NCI-H1930 (cell line): ENCODE results near the gene ZNF169.
"Not testable (repeated sequence)": the region's sequence is repeated elsewhere in the genome, so short reads cannot be mapped to it uniquely, and the experiment has no call there.

Experiments
- DNase-seq, 2 experiments: peaks; one replicate each; lab custom pipeline; 2025; lab: John Stamatoyannopoulos, UW

Gene ZNF169

DNA sequence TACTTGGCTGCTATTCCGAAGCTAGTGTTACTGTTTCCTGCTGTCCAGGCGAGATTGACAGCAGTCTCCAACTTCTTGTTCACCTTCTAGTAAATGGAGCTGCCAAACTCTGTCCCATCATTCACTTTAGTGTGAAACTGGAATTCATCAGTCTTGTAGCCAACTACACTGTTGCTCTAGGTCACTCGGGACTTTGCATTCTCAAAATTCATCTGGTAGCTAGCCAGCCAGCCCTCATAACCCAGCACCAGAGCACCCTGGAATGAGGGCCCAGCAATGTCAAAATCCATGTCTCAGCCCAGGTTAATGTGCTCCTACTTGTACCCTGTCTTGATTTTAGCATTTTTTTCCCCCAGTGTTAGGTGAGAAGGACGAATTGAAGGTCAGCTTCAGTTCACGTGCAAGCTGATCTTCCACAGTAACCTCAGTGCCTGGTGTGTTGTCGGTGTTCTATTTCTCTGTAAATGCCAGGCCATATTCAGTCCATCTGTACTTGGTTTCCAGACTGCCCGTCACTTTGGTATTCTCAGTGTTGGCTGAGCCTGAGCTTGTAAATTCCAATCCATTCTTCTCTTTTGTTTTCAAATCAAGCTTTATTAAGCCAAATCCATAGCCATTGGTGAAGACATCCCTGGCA, 28.9 kb downstream of the ZNF169 start:
- DNase-seq, result no peak

- no peak for DNase-seq
These were observed 30.6 kb downstream of the ZNF169 start for GRCh38 chr9:94289691-94290090.

DNA sequence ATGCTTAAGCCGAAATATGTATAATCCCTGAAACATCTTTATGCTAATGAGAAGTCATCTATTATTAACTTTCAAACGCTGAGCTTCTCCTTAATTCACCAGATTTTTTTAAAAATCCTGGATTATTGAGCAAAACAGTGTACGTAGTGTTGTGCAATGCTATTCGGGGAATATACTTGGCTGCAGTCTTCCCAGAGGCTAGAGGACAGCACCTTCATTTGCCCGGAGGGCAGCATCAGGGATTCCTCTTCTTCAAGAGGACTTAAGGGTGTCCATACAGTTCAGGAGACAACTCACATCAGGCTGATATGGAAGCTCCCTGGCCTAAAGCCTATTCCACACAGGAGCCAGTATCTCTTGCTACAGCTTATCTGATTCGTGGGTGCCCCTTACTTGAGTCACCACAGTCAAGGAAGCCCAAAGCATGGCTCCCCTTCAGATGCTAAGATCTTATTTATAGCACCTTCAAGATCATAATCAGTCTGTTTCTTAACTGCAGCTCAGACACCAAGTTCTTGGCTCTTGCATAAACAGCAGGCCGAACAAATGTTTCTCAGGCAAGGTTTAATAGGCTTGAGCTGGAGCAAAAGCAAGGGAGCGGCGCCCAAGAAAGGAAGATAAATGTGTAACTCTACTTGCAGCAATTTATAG, 40.0 kb downstream of the ZNF169 start:
- DNase-seq, result no peak

- no peak for DNase-seq
These were observed 41.6 kb downstream of the ZNF169 start for GRCh38 chr9:94300470-94301301.

DNA sequence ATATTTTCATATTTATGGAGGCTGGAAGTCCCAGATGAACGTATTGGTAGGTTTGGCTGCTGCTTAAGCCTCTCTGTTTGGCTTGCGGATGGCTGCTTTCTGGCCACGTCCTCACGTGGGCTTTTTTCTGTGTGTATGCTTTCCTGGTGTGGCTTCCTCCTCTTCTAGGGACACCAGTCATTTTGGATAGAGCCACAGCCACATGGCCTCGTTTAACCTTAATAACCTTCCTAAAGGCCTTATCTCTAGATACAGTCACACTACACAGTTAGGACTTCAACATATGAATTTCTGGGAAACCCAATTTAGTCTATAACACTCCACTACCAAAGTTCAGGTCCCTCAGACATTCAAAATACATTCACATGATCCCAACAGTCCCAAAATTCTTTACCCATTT, 42.5 kb downstream of the ZNF169 start:
- no peak for DNase-seq

DNA sequence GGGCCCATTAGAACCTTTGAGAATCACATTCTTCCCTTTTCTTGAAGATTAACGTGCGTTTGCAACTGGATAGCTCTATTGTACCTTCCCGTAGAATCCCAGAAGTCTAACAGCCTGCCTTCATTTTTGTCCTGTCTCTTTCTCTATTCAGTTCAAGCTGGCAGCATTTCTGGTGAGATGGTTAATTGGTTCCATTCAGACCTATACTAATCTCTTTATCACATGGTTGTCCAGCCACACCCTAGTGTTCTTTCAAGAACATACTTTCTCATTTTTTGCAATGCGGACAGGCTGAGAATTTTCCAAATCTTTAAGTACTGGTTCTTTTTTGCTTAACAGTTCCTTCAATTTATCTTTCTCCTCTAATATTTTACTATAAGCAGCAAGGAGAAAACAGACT, 43.3 kb downstream of the ZNF169 start:
- no peak for DNase-seq

DNA sequence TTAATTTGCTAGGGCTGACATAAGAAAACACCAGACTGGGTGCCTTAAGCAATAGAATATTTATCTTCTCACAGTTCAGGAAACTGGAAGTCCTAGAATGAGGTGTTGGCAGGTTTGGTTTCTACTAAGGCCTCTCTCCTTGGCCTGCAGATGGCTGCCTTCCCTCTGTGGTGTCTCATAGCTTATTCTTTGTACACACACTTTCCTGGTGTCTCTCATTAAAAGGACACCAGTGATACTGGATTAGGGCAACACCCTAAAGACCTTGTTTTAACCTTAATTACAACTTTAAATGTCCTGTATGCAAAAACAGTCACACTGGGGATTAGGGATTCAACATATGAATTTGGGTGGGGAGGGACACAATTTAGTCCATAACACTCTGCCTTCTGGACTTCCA, 44.2 kb downstream of the ZNF169 start:
- DNase-seq, result no peak

GRCh38 chr9:94315034-94315984, 56.2 kb downstream of the ZNF169 start:
- DNase-seq, result not testable (repeated sequence)

DNA sequence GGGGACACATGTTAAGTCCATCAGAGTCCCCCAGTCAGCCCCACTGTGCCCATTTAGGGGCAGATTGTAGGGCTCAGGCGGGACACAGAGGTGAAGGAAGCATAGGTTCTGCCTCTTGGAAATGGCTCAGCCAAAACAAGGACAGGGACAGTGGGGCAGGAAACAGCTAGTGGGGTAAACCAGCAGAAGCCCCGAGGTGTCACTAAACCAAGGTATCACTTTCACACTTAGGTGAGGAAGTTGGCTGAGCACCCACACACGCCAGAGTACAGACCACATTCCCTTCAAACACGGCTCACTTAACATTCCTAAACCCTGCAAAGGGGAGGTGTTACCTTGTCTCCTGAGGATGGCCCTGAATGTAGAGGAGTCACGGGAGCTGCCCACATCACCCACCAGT, 57.1 kb downstream of the ZNF169 start:
- DNase-seq, result not testable (repeated sequence)

GRCh38 chr9:94317949-94318657, 59.0 kb downstream of the ZNF169 start:
- not testable (repeated sequence) for DNase-seq

GRCh38 chr9:94322342-94322940, 63.3 kb downstream of the ZNF169 start:
- not testable (repeated sequence) for DNase-seq

DNA sequence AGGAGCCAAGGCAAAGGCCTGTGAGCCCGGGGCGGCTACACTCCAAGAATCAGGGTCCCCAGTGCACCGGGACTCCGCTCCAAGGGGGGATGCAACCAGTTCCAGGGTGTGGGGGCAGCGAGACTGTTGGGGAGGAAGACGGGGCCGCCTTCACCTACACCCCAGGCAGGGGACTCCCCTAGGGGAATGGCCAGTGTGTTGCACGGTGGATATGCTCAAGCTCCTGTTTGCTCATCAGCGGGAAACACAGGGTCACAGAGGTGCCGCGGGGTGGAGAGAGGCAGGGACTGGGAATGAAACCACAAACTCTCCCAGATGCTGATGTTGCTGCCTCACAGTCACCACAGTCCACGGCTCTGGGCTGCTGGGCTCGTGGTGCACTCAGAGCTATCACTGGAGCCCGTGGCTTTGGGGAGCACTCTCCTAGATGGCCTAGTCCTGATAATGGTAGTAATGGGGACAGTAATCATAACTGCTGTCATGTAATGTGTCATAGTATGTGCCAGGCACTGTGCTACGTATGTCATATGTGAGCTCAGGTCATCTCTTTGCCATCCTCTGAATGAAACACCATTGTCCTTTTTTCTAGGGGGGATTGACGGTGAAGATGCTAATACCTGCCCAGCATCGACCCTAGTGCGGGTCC, 64.2 kb downstream of the ZNF169 start:
- DNase-seq, result not testable (repeated sequence)

GRCh38 chr9:94325583-94325982, 66.5 kb downstream of the ZNF169 start:
- DNase-seq, result not testable (repeated sequence)

DNA sequence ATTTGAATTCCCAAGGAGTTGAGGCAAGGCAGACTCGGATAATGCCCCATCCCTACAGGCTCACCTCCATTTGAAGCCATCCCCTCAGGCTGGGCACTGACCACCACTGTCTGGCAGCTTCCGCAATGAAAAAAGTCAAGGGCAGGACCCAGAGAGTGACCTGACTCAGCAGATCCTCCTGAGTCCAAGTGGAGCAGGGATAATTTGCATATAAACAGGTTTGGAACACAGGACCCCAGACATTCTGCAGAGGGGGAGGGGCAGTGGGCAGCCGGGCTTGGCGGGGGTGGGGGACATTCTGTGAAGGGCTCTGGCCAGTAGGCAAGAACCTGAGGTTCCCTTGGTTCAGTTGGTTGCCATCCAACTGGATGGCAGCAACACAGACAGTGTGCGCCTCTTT, 69.4 kb downstream of the ZNF169 start, which contains the start of gene NUTM2F:
TSS of gene NUTM2F (minus strand) at position 101 of the 400 bp plus-strand sequence. CDS start at position 80, 21 bp downstream.
- not testable (repeated sequence) for DNase-seq

DNA sequence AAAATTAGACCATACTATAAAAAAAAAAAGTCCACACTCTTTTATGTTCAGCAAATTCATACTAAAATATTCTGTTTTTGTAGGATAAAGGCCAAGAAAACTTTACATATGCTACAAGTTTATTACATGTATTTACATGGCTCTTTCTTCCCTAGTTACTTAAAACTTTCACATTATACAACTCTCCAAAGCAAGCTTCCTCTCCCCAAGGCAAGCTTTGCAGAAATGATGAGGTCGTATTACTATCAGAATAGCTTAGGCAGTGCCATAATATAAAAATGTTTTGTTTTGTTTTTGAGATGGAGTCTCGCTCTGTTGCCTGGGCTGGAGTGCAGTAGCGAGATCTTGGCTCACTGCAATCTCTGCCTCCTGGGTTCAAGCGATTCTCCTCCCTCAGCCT, 77.3 kb downstream of the ZNF169 start:
- not testable (repeated sequence) for DNase-seq

DNA sequence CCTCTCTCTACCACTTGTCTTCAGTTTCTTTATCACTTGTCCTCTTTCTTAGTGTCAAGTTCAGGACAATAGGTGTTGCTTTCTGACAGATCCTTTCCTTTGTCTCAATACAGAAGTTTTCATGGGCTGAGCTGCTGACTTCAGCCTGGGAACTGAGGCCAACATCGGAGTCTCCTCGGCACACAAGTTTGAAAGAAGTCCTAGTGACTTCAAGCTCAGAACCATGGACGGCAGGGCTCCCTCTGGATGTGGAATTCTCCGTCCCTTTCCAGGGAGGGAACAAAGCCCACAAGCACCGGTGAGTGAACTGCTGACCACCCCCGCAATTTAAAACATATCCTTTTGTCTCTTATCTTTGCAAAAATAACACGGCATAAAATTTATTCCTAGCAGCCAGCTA, 79.6 kb downstream of the ZNF169 start:
- not testable (repeated sequence) for DNase-seq

DNA sequence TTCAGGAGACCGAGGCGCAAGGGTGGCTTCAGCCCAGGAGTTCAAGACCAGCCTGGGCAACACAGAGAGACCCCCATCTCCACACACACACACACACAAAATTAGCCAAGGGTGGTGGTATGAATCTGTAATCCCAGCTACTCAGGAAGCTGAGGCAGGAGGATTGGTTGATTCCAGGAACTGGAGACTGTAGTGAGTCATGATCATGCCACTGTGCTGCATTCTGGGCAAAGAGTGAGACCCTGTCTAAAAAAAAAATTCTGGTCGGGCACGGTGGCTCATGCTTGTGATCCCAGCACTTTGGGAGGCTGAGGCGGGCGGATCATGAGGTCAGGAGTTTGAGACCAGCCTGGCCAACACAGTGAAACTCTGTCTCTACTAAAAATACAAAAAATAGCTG, 80.6 kb downstream of the ZNF169 start:
- not testable (repeated sequence) for DNase-seq

GRCh38 chr9:94340750-94341149, 81.7 kb downstream of the ZNF169 start:
- DNase-seq, result not testable (repeated sequence)

- DNase-seq, result not testable (repeated sequence)
These were observed 82.6 kb downstream of the ZNF169 start for GRCh38 chr9:94341703-94342102.

DNA sequence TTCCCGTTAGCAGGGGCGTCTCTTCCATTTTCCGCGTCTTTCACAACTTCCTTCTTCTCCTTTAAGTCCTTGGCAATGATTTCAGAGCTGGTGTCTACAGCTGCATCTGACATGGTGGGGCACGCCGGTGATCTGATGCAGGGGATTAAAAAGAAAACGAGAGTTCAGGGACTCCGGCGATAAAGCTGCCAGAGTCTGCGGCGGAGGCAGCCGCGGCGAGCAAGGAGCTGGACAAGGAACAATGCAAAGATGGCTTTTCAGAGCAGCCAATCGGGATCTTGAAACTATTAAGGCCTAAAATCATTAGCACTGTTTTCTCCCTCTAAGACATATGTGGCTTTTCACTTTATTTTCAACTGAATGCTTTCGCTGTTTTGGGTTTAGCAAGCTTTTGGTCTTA, 88.4 kb downstream of the ZNF169 start:
- not testable (repeated sequence) for DNase-seq
